ENCODE results near the gene ALDOC.
"Not testable (repeated sequence)": the region's sequence is repeated elsewhere in the genome, so short reads cannot be mapped to it uniquely, and the experiment has no call there.

ALDOC gene

DNA sequence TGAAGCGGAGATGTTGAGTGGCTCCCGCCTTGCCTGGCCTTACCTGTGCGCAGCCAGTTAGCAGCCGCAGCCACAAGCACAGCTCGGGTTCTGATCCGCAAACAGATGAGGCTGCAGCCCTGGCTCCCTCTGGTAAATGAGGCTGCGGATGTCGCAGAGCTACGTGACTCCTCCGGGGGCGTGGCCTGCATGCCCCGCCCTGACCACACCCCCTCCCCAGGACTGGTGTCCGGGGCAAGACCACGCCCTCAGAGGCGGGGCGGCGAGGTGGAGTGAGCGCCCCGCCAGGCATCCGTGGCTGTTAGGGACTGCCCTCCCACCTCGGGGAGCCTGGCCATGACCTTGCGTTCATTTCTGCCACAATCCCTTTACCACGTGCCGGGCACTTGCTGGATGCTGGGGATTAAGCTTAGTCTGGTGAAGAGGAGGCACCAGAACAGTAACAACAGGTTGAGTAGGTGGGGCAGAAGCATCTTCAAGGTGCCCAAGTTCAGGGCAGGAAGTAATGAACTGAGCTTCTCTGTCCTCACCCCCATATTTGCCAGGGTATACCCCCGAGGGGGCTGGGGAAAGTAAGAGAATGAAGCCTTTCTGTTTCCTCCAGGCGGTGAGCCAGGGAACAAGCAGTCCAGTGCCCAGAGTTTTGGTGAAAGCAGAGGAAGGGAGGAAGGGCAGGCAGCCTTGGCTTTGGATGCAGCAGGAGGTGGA is at the start of gene ALDOC:
Gene ALDOC (minus strand): TSS at position 138 of the 708 bp plus-strand sequence. CDS start 1,363 bp downstream, outside the sequence.
- DNase-seq, result peak; percentile 93

DNA sequence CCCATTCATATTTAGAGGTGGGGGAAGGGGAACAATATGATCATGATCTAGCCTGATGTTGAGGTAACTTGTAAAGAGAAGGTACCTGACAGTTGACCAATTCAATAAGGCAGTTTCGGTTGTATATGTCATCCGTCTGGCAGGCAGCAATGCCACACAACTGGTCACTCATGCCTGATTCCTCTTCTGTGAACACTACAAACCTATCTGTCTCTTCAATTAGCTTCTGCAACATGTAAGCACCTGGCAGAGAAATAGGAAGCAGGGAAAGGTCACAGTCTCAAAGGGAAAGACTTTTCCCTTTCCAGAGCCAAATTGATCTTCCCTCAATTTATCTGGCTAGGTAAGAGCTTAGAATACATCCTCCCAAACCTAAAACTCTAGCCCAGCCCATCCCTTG is 47.5 kb upstream of the ALDOC start:
- DNase-seq, result no peak

DNA sequence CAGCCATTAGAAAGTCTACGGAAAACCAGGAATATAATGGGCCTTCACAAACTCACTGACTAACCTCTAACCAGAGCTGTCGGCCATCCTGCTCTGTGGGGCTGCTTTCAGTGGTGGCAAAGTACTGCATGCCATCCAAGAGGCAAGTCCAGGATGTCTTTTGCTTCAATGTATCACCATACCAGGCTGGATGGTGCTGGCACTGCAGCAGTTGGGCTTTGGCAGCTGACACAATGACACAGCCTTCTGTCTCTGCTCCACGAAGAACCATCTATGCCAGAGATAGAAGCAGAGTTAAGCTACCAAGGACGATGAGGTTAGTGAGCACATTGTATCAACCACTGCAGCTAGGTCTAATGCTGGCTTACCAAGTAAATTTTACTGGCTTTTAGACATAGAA is 47.0 kb upstream of the ALDOC start:
- no peak for DNase-seq

DNA sequence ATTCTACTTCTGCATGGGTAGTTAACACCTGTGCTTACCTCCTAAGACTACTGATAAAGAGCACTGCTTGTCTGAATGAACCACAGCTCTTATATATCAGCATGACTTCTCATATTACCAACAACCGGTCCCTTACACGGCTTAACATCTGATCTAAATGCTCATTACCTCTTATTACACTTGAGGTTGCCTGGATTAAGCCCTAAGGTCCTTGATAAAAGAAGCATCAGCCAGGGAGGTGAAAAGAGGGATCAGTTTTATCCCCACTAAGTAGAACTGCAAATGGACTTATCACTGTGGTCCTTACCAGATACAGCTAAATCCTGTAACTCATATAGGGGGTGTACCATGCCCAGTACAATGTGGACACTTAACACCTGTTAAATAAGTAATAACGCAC is 45.5 kb upstream of the ALDOC start:
- DNase-seq, result no peak

DNA sequence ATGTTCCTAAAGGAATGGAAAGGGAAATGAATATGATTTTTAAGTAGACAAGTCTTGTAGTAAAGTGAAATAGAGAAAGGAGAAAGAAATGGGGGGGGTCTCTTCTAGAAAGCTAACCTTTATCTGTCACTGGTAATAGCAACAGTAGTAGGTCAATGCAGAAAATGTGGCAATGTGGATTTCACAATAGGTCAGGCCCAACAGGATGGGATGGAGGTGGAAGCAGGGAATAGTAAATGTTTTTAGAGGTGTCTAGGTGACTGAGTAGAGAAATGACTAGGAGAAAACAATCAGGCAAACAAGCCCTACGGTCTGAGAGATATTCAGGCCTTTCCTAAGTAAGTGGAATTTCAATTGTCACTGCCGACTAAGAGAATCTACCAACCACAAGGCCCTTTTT is 43.3 kb upstream of the ALDOC start:
- no peak for DNase-seq

DNA sequence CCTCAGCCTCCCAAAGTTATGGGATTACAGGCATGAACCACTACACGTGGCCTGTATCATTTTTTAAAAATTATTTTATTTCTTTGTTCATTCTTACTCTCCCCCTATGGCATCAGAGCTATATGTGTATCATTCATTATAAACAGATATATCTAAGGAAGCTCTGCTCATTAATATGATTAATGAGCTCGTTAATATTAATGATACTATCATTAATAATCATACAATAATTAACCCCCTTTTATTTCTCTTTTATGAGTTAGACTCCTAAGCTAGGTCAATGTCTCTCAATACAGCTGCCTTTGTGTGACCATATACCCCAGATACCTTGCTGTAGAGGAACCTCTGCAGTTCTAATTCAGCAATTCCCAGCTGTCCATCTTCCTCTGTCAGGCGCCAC is 41.8 kb upstream of the ALDOC start:
- DNase-seq, result no peak

DNA sequence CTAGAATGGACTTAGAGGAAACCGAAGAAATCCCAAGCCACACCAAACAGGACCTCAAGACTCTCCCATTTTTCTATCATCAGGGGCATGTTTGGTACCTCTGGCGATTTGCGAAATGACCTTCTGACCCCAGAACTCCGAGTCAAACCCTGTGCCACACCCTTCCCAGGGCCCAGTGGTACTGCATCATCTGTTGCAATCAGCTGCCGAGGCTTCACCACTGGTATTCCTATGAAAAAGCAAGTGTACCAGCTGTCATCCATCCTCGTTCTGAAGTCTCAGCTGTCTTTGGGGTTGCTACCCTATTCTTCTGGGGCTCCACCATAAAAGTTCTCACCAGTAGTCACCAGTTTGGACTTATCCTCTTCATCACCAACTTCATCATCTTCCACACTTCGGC is 39.6 kb upstream of the ALDOC start:
- no peak for DNase-seq

DNA sequence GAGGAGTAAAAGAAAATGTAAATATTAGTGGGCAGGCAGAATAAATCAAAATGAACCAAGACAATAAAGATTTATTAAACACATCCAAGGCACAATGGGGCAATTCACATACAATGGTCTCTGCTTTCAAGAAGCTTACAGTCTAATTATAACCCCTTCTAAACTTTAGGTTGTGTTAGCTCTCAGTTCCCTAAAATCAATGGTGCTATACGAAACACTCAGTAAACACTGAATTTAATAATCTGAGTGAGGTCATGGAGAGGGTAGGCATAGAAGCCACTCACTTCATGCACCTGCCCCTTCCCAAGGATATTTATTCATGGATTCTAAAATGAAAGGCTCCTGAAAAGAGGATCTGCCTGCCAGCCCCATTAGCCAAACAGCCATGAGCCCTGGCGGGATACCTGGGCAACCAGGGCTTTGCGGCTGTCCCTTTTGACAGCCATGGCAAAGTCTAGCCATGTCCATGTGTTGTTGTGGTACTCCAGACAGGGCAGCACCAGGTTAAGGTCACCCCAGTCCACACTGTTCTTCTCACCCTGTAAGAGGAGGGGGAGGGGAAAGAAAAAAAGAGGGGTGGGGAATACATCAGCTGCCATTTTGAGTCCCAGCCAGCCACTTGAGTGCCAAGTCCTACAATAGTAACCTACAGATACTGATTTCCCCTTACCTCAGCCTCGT is 38.7 kb upstream of the ALDOC start:
- DNase-seq, result no peak

DNA sequence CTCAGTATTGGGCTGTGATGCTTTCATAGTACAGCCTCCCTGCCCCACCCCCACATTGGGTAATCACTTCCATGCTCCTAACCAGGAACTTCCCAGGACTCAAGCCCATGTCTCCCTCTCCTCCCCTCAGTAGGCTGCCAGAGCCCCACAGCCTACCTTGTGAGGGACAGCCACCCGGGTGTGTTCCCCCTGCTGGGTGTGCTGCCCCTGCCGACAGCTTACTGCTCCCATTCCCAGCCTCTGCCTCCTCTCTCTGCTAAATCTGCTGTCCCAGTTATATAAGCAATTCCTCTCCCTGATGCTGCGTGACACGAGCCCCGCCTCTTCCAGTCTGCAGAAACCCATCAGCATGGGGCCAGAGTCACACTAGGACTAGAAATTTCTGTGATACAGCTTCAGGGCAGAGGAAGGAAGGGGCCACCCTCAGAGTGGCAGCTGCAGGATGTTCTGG is 37.3 kb upstream of the ALDOC start, which contains the start of gene RSKR:
Gene RSKR (minus strand): TSS at position 255 of the 451 bp plus-strand sequence. CDS start 24 bp downstream, at position 231.
- DNase-seq, result no peak

DNA sequence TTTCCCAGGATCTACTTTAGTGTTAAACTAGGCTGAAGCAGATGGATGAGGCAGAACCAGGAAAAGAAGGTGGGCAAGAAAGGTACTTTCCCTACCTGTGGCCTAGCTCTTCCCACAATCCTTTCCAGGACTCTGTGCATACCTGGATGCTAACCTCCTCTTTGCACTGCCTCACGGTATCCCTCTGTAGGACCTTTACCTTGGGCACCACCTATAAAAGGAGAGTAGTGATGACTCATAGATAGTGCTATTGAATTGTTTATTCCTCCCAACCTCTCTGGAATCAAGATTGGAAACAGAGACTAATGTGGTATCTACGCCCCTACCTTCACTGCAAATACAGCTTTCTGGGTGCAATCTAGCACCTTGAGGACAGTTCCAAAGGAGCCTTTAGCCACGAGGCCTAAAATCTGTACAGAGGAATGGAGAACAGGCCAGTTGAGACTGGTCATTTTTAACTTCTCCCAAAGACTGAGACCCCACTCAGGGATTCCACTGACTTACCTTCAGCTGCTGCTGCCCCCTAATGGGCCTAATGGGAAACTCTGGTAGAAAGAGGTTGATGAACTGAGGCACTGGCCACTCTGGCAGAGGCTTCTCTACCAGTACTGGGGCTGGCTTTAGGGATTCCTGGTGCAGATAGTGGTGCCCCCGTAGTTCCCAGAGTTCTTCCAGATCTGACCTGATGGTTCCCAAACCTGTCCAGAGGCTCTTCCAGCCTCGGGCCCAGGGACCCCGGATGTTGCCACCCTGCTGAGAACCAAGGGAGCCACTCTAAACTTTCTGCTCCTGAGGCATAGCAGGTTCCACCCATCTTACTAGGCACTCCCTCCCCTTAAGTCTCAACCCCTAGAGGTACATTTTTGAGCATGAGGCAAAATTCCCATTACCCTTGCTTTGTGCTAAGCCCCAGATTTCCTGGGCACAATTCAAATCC is 36.5 kb upstream of the ALDOC start:
- DNase-seq, result peak; percentile 28

DNA sequence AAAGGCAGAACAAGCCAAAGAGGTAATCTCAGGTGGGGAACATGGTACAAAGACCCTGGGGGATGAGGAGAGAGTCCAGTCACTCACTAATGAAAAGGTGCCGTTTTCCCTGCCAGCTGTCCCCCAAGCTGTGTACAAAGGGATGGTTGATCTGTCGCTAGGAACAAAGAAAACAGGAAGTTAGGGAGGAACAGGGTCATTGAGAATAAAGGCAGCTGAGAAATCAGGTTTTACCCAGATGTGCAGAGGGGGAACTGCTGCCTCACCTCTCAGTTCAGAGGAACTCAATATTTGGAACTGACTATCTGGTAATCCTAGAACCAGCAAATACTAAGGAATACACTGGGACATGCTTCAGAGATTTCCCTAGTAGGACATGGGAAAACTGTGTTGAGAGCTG is 35.8 kb upstream of the ALDOC start:
- DNase-seq, result no peak

DNA sequence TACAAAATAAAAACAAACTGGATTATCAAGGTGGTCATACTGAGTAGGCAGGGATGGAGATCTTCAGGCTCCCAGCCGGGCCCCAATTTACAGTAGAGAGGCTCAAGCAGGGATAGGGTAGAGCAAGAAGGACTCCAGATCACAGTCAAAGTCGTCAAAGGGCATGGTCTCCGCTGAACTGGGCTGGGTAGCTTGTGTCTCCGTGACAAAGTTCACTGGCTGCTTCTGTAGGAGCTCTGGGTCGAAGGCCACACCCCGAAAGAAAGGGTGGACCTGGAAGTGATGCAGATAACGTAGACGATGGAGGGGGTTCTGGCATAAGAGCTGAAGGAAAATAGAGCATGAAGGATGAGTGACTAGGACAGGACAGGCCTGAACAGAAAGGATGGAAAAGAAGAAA is 33.7 kb upstream of the ALDOC start:
- DNase-seq, result no peak

DNA sequence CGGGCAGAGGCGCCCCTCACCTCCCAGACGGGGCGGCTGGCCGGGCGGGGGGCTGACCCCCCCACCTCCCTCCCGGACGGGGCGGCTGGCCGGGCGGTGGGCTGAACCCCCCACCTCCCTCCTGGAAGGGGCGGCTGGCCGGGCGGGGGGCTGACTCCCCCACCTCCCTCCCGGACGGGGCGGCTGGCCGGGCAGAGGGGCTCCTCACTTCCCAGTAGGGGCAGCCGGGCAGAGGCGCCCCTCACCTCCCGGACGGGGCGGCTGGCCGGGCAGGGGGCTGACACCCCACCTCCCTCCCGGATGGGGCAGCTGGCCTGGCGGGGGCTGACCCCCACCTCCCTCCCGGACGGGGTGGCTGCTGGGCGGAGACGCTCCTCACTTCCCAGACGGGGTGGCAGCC is 27.3 kb upstream of the ALDOC start:
- DNase-seq, result not testable (repeated sequence)

DNA sequence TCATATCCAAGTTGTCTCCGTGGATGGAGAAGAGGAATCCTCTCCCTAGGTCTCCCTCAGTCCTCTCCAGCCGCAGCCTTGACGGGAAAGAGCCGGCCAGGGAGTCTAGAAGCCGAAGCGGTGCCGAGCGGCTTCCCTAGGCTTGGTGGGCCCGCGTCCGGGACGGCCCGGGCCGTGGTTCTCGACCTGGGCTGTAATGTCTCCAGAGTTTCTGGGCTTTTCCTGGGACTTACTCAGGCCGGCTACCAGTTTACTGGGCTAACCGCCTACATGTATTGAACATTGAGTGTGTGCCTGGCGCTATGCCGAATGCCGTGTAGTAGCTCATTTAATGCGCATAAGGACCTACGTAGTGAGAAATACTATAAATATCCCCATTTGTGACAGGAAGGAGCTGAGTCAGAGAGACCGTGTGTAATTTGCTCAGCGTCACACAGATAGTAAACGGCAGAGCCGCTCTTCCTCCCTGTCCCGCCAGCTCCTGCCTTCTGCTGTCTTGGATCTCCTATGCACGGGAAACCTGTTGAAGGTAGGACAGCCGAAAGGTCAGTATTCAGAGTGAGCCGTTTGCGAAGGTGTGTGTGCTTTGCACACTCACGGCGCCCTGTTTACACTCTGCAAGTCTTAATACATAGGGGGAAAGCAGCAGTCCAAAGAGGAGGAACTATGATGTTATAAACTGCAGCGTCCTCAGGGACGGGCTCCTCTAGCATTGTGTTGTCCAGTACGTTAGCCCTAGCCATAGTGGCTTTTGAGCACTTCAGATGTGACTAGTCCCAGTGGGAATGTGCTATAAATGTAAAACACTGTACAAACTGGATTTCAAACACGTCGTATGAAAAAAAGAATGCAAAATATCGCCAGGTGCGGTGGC is 22.9 kb upstream of the ALDOC start:
- DNase-seq, result peak; percentile 78

DNA sequence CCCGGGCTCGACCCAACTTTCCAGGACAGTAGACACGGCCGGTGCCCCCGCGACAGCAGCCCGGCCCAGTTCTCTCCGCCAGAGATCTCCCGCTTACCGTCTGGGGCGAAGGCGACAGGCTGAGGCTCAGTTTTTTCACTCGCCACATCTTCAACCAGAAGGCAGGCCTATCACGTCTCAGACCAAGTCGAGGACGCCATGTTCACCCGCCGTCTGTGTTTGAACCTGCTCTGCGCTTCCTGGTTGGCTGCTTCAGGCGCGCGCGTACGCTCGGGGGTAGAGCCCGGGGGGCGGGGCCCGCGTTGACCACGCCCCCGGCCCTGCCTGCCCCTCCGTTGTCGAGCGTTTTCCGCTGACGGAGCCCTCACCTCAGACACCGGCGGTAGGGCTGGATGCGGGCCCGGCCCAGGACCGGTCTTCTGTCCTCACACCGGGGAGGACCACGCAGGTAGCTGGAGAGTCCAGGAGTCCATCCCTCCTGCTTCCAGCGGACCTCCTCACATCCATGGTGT is 22.2 kb upstream of the ALDOC start, which contains the start of gene SPAG5:
Gene SPAG5 (minus strand): TSS at position 227 of the 512 bp plus-strand sequence. CDS start 79 bp downstream, at position 148.
- peak; percentile 96 for DNase-seq

DNA sequence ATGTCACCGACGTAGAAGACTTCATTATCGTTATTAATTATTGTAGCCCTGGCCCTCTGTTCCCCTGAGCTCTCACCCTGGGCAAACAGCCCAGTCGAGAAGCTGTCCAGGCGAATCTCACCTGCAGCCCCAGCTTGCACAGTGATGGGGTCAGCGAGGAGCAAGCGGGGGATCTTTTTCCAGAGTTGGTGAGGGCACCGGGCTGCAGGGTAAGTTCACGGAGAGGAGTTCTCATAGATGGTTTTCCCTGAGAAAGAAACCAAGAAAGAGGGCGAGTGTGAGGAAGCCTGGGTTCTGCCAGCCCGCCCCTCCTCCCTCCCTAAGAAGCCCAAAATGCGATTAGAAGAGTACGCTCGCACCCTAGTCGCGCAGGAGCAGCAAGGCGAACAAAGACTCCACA is 21.7 kb upstream of the ALDOC start:
- DNase-seq, result no peak

DNA sequence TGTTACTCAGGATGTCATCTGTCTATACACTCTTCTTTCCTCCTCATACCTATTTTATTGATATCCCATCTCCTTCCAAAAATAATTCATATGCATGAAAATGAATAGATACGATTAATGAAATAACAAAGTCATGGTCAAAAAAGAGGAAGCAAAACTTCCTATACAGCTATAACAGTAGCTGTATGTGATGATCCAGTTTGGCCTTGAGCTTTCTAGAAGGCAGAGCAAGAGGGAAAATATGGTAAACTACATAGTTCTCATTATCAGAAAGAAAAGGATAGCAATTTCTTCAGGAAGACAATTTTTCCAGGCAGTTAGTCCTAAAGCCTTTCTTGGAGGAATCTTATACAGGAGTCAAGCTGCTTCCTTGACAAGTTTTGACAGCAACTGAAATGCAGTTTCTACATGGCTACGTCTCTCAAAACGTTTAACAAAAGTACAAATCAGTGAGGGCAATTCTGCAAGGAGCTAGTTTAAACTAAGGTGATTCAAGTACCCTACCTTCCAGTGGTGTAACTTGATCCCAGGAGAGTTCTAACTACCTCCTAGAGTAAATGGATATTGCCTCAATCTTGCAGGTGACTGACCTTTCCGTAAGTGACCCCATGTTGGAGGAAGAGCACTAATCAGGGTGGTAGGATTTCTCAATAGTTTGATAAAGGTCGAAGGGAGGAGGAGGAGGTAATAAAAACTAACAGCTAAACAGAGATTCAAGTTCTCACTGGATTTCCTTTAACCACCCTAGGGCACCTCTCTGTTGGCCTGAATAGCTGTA is 21.1 kb upstream of the ALDOC start:
- DNase-seq, result no peak

DNA sequence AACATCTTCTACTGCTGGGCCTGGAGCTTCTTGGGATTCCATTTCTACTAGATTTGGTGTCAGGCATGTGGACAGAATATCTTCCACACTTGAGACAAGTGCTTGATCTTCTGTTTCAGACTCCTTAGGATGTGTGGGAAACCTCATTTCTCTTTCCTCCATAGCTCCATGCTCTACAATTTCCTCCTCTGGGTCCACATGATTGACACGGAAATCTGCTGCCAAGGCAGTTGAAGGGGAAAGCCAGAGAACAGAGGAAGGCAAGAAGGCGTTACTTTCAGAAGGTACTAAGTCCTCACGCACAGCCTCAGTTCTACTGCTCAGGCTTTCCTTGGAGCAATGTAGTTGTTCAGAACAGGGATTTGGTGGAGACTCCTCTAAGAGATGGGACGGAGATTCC is 15.6 kb upstream of the ALDOC start:
- DNase-seq, result no peak

DNA sequence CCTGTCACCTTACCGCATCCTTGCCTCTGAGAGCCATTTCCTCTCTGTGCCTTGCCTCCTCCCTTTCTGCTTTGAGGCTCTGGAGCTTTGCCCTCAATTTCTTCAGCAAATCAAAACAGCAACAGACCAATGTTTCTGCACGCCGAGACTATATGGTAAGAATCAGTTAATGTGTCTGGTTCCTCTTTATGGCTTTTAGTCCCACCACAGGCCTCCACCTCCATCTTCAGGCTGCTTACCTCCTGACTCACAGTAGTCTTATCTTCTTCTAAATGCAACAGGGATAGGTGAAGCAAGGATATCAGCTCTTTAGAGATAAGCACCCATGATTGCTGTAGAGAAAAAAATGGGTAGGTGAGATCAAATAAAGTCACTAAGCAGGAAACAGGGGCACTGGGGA is 9.2 kb upstream of the ALDOC start:
- no peak for DNase-seq

DNA sequence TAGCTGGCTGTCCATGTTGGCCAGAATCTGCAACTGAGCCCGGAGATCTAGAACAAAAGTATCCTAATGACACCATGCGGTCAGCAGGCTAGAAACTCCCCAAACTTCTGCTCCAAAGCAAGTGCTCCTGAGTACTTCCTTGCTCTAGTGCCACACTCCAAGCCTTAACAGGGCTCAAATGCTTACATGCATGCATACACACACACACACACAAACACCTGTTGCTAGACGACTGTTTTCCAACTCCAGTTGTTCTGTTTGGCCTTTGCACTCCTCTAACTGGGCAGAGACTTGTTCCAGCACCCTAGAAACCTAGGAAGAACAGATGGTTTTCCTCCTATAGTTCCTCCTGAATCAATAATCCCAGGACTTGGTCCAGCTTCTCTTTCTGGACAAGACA is 7.7 kb upstream of the ALDOC start:
- DNase-seq, result no peak

DNA sequence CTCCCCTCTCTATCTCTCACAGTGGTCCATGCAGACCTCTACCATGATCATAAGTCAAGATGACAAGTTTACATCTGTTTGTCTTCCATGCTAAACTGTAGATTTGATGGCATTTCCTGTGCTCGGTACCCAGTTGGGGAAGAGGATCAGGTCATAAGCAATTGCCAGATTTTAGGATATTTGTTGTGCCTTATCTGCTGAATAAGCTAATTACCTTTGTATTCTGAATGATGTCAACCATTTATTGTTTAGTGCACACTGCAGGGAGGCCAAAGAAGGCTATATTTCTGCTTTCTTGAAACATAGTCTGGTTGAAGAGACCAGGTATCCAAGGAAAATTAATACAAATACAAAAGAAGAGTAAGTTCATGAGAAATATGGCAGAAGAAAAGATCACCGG is 5.8 kb upstream of the ALDOC start:
- no peak for DNase-seq
